HEK293 (cell line): ENCODE results near the gene SNX33.

Experiments used
- EGR2 ChIP-seq: fragments of 450-650 bp; formaldehyde crosslinking; IDR thresholded peaks from 2 replicates; pipeline ENCODE4 v1.5.1; 2016; ENCODE audit warnings: low read depth, missing biosample characterization, missing genetic modification characterization
- FEZF1 ChIP-seq: fragments of 450-650 bp; formaldehyde crosslinking; IDR thresholded peaks from 2 replicates; pipeline ENCODE4 v1.5.1; 2016; ENCODE audit warnings: missing biosample characterization, missing genetic modification characterization
- GLI2 ChIP-seq: fragments of 450-650 bp; formaldehyde crosslinking; IDR thresholded peaks from 2 replicates; pipeline ENCODE4; 2017; ENCODE audit warnings: missing biosample characterization, missing genetic modification characterization, low read depth, borderline replicate concordance
- ZBTB1 ChIP-seq: fragments of 450-650 bp; formaldehyde crosslinking; IDR thresholded peaks from 2 replicates; pipeline ENCODE4 v1.5.1; 2016; ENCODE audit warnings: missing biosample characterization, missing genetic modification characterization
- ZBTB20 ChIP-seq: fragments of 450-650 bp; formaldehyde crosslinking; IDR thresholded peaks from 2 replicates; pipeline ENCODE4 v1.5.1; 2016; ENCODE audit warnings: missing biosample characterization, missing genetic modification characterization
- ZBTB8A ChIP-seq: fragments of 450-650 bp; formaldehyde crosslinking; IDR thresholded peaks from 2 replicates; pipeline ENCODE4 v1.5.1; 2016; ENCODE audit warnings: missing biosample characterization, missing genetic modification characterization
- ZFP37 ChIP-seq: fragments of 450-650 bp; formaldehyde crosslinking; IDR thresholded peaks from 2 replicates; pipeline ENCODE4 v1.5.1; 2016; ENCODE audit warnings: missing biosample characterization, missing genetic modification characterization
- ZNF114 ChIP-seq: fragments of 450-650 bp; formaldehyde crosslinking; IDR thresholded peaks from 2 replicates; pipeline ENCODE4 v1.5.0; 2017; ENCODE audit warnings: missing biosample characterization, missing genetic modification characterization
- ZNF184 ChIP-seq: fragments of 450-650 bp; IDR thresholded peaks from 2 replicates; pipeline ENCODE4 v1.5.1; 2018; ENCODE audit warnings: missing biosample characterization, mild to moderate bottlenecking, missing genetic modification characterization
- ZNF324 ChIP-seq: fragments of 450-650 bp; formaldehyde crosslinking; IDR thresholded peaks from 2 replicates; pipeline ENCODE4 v1.5.1; 2016; ENCODE audit warnings: missing biosample characterization, missing genetic modification characterization
- ZNF501 ChIP-seq: fragments of 450-650 bp; formaldehyde crosslinking; IDR thresholded peaks from 2 replicates; pipeline ENCODE4 v1.5.1; 2016; ENCODE audit warnings: missing biosample characterization, missing genetic modification characterization
- ZNF510 ChIP-seq: fragments of 450-650 bp; formaldehyde crosslinking; IDR thresholded peaks from 2 replicates; pipeline ENCODE4 v1.5.1; 2018; ENCODE audit warnings: mild to moderate bottlenecking, missing genetic modification characterization, missing biosample characterization; ENCODE audit not compliant: insufficient replicate concordance
- ZNF544 ChIP-seq: fragments of 450-650 bp; formaldehyde crosslinking; IDR thresholded peaks from 2 replicates; pipeline ENCODE4 v1.5.0; 2017; ENCODE audit warnings: missing biosample characterization, missing genetic modification characterization
- ZNF548 ChIP-seq: fragments of 450-650 bp; formaldehyde crosslinking; IDR thresholded peaks from 2 replicates; pipeline ENCODE4 v1.5.1; 2016; ENCODE audit warnings: missing biosample characterization, missing genetic modification characterization
- ZNF549 ChIP-seq: fragments of 450-650 bp; IDR thresholded peaks from 2 replicates; pipeline ENCODE4 v1.5.1; 2018; ENCODE audit warnings: missing biosample characterization, missing genetic modification characterization, mild to moderate bottlenecking, inconsistent platforms, moderate library complexity
- ZNF555 ChIP-seq: fragments of 450-650 bp; formaldehyde crosslinking; conservative IDR thresholded peaks from 2 replicates; pipeline ENCODE4 v1.5.1; 2017; ENCODE audit warnings: missing biosample characterization, mild to moderate bottlenecking, missing genetic modification characterization, inconsistent platforms
- ZNF600 ChIP-seq: fragments of 450-650 bp; formaldehyde crosslinking; IDR thresholded peaks from 2 replicates; pipeline ENCODE4 v1.5.1; 2016; ENCODE audit warnings: missing biosample characterization, missing genetic modification characterization
- ZNF624 ChIP-seq: fragments of 450-650 bp; formaldehyde crosslinking; IDR thresholded peaks from 2 replicates; pipeline ENCODE4 v1.5.1; 2017; ENCODE audit warnings: missing biosample characterization, missing genetic modification characterization
- ZNF626 ChIP-seq: fragments of 450-650 bp; sonication (Bioruptor Pico); formaldehyde crosslinking; IDR thresholded peaks from 2 replicates; pipeline ENCODE4 v1.5.1; 2018; ENCODE audit warnings: missing biosample characterization, missing genetic modification characterization, inconsistent platforms
- ZNF677 ChIP-seq: fragments of 450-650 bp; IDR thresholded peaks from 2 replicates; pipeline ENCODE4 v1.5.0; 2018; ENCODE audit warnings: missing biosample characterization, mild to moderate bottlenecking, missing genetic modification characterization, moderate library complexity
- ZNF747 ChIP-seq: fragments of 450-650 bp; formaldehyde crosslinking; IDR thresholded peaks from 2 replicates; pipeline ENCODE4 v1.5.1; 2016; ENCODE audit warnings: missing biosample characterization, missing genetic modification characterization
- ZNF791 ChIP-seq: fragments of 450-650 bp; formaldehyde crosslinking; IDR thresholded peaks from 2 replicates; pipeline ENCODE4 v1.5.1; 2016; ENCODE audit warnings: missing biosample characterization, missing genetic modification characterization
- ZSCAN23 ChIP-seq: fragments of 450-650 bp; formaldehyde crosslinking; IDR thresholded peaks from 2 replicates; pipeline ENCODE4 v1.5.1; 2016; ENCODE audit warnings: missing biosample characterization, missing genetic modification characterization
- TF ChIP-seq, protein P1 (sequence below): fragments of 450-650 bp; formaldehyde crosslinking; IDR thresholded peaks from 2 replicates; pipeline ENCODE4 v1.5.1; 2016; ENCODE audit warnings: missing biosample characterization, missing genetic modification characterization
- TF ChIP-seq, protein P2 (sequence below): fragments of 450-650 bp; formaldehyde crosslinking; IDR thresholded peaks from 2 replicates; pipeline ENCODE4 v1.5.1; 2016; ENCODE audit warnings: missing biosample characterization, missing genetic modification characterization
- TF ChIP-seq, protein P3 (sequence below): fragments of 450-650 bp; formaldehyde crosslinking; IDR thresholded peaks from 2 replicates; pipeline ENCODE4 v1.5.1; 2016; ENCODE audit warnings: missing biosample characterization, missing genetic modification characterization
- TF ChIP-seq, protein P4 (sequence below): fragments of 450-650 bp; formaldehyde crosslinking; IDR thresholded peaks from 2 replicates; pipeline ENCODE4 v1.5.1; 2016; ENCODE audit warnings: missing biosample characterization, missing genetic modification characterization
- TF ChIP-seq, protein P5 (sequence below): fragments of 450-650 bp; formaldehyde crosslinking; IDR thresholded peaks from 2 replicates; pipeline ENCODE4 v1.5.1; 2016; ENCODE audit warnings: missing biosample characterization, missing genetic modification characterization, borderline replicate concordance
- TF ChIP-seq, protein P6 (sequence below): fragments of 450-650 bp; formaldehyde crosslinking; IDR thresholded peaks from 2 replicates; pipeline ENCODE4 v1.5.1; 2016; ENCODE audit warnings: missing biosample characterization, missing genetic modification characterization
- TF ChIP-seq, protein P7 (sequence below): fragments of 450-650 bp; formaldehyde crosslinking; IDR thresholded peaks from 2 replicates; pipeline ENCODE4 v1.5.1; 2016; ENCODE audit warnings: missing biosample characterization, missing genetic modification characterization, low read depth

The SNX33 gene

DNA sequence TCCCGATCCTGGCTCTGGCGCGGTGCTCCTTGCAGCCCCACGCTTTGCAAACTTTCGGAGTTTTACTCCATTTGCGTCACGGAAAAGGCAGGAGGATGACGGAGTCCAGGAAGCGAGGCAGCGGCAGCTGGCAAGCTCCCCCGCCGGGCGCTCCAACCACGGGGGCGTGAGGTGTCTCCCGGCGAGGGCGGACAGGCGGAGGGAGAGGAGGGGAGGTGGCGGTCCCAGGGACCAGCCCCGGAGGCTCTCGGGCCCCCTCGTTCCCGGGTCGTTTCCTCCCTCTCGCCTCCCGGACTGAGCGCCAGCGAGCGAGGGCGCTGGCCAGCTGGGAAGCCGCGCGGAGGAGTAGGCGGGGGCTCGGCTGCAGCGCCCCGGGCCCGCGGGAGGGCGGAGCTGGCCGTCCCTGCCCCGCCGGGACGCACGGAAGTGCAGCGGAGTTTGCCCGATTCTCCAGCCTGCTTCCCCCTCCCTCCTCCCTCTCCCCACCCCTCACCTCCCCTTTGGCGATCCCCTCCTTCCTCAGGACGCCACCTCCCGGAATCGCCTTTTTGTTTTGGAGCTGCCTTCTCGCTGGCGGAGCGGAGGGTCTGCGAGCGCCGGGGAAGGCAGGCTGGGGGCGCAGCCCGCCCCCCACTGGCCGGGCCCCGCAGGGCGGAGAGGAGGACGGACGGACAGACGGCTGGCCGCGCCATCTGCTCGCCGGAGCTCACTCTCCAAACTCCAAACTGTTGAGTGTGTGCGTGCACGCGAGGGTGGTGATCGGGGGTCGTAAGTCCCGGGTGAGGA, at the start of gene SNX33 (continued):
- TF ChIP-seq, protein P1, sequence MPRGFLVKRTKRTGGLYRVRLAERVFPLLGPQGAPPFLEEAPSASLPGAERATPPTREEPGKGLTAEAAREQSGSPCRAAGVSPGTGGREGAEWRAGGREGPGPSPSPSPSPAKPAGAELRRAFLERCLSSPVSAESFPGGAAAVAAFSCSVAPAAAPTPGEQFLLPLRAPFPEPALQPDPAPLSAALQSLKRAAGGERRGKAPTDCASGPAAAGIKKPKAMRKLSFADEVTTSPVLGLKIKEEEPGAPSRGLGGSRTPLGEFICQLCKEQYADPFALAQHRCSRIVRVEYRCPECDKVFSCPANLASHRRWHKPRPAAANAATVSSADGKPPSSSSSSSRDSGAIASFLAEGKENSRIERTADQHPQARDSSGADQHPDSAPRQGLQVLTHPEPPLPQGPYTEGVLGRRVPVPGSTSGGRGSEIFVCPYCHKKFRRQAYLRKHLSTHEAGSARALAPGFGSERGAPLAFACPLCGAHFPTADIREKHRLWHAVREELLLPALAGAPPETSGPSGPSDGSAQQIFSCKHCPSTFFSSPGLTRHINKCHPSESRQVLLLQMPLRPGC (tag by site-specific recombination), result no peak
- TF ChIP-seq ZNF626 (no peak), ZNF548 (no peak), GLI2 (no peak), ZNF600 (tag by site-specific recombination) (peak; percentile 86), ZBTB8A (tag by site-specific recombination) (peak; percentile 95), EGR2 (tag by site-specific recombination) (peak; percentile 96), ZNF184 (peak; percentile 87), ZNF501 (tag by site-specific recombination) (peak; percentile 34), ZNF114 (no peak), FEZF1 (tag by site-specific recombination) (no peak), ZFP37 (tag by site-specific recombination) (peak; percentile 73), ZNF510 (tag by site-specific recombination) (no peak), ZNF677 (tag by site-specific recombination) (no peak), ZNF791 (tag by site-specific recombination) (no peak), ZNF544 (no peak), ZBTB1 (tag by site-specific recombination) (no peak), ZNF324 (tag by site-specific recombination) (no peak), ZNF549 (tag by site-specific recombination) (no peak), ZNF747 (tag by site-specific recombination) (no peak), ZNF555 (tag by site-specific recombination) (no peak), ZNF624 (tag by site-specific recombination) (no peak), ZSCAN23 (tag by site-specific recombination) (no peak), ZBTB20 (tag by site-specific recombination) (peak; percentile 100)
- TF ChIP-seq, protein P2, sequence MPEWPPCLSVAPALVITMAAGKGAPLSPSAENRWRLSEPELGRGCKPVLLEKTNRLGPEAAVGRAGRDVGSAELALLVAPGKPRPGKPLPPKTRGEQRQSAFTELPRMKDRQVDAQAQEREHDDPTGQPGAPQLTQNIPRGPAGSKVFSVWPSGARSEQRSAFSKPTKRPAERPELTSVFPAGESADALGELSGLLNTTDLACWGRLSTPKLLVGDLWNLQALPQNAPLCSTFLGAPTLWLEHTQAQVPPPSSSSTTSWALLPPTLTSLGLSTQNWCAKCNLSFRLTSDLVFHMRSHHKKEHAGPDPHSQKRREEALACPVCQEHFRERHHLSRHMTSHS (tag by site-specific recombination), result no peak
- TF ChIP-seq, protein P3, sequence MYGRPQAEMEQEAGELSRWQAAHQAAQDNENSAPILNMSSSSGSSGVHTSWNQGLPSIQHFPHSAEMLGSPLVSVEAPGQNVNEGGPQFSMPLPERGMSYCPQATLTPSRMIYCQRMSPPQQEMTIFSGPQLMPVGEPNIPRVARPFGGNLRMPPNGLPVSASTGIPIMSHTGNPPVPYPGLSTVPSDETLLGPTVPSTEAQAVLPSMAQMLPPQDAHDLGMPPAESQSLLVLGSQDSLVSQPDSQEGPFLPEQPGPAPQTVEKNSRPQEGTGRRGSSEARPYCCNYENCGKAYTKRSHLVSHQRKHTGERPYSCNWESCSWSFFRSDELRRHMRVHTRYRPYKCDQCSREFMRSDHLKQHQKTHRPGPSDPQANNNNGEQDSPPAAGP (tag by site-specific recombination), result peak; percentile 78; the same call in 1 of the 2 replicates
- TF ChIP-seq, protein P4, sequence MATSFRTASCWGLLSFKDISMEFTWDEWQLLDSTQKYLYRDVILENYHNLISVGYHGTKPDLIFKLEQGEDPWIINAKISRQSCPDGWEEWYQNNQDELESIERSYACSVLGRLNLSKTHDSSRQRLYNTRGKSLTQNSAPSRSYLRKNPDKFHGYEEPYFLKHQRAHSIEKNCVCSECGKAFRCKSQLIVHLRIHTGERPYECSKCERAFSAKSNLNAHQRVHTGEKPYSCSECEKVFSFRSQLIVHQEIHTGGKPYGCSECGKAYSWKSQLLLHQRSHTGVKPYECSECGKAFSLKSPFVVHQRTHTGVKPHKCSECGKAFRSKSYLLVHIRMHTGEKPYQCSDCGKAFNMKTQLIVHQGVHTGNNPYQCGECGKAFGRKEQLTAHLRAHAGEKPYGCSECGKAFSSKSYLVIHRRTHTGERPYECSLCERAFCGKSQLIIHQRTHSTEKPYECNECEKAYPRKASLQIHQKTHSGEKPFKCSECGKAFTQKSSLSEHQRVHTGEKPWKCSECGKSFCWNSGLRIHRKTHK, result no peak
- TF ChIP-seq, protein P5, sequence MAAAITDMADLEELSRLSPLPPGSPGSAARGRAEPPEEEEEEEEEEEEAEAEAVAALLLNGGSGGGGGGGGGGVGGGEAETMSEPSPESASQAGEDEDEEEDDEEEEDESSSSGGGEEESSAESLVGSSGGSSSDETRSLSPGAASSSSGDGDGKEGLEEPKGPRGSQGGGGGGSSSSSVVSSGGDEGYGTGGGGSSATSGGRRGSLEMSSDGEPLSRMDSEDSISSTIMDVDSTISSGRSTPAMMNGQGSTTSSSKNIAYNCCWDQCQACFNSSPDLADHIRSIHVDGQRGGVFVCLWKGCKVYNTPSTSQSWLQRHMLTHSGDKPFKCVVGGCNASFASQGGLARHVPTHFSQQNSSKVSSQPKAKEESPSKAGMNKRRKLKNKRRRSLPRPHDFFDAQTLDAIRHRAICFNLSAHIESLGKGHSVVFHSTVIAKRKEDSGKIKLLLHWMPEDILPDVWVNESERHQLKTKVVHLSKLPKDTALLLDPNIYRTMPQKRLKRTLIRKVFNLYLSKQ (tag by site-specific recombination), result no peak
- TF ChIP-seq, protein P6, sequence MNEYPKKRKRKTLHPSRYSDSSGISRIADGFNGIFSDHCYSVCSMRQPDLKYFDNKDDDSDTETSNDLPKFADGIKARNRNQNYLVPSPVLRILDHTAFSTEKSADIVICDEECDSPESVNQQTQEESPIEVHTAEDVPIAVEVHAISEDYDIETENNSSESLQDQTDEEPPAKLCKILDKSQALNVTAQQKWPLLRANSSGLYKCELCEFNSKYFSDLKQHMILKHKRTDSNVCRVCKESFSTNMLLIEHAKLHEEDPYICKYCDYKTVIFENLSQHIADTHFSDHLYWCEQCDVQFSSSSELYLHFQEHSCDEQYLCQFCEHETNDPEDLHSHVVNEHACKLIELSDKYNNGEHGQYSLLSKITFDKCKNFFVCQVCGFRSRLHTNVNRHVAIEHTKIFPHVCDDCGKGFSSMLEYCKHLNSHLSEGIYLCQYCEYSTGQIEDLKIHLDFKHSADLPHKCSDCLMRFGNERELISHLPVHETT, result no peak; the same call in 1 of the 2 replicates
- TF ChIP-seq, protein P7, sequence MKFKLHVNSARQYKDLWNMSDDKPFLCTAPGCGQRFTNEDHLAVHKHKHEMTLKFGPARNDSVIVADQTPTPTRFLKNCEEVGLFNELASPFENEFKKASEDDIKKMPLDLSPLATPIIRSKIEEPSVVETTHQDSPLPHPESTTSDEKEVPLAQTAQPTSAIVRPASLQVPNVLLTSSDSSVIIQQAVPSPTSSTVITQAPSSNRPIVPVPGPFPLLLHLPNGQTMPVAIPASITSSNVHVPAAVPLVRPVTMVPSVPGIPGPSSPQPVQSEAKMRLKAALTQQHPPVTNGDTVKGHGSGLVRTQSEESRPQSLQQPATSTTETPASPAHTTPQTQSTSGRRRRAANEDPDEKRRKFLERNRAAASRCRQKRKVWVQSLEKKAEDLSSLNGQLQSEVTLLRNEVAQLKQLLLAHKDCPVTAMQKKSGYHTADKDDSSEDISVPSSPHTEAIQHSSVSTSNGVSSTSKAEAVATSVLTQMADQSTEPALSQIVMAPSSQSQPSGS, result no peak
